ENCODE measurements around the gene CELF2.

- TF ChIP-seq CTCF (IDR thresholded peaks at IDR 0.05 in 4 of 5, conservative IDR thresholded peaks at IDR 0.05 in 1 of 5) (no peak), POLR2A (IDR thresholded peaks at IDR 0.05) (no peak)
Measured at GRCh38 chr10:11011436-11011835, 6.2 kb upstream of the CELF2 start.
